Astrocyte of the spinal cord (primary cell): ENCODE data around the gene EIF4EBP3.
A peak's percentile ranks its signal among the peaks of the same experiment; 100 is the strongest.

Experiments
- DNase-seq: peaks from one replicate; pipeline ENCODE4 v3.0.0; 2011; ENCODE audit warnings: low read depth, low spot score
- H3K4me3 ChIP-seq: 2 replicates; pipeline ENCODE4 v1.5.1; 2011; ENCODE audit warnings: low read depth, mild to moderate bottlenecking, low read length, moderate library complexity
- CTCF ChIP-seq: IDR thresholded peaks from 2 replicates; pipeline ENCODE4 v1.5.1; 2012; ENCODE audit warnings: low read depth, mild to moderate bottlenecking, low read length, inconsistent platforms
- in situ Hi-C: cut with HindIII; loops from 2 replicates; pipeline ENCODE4 v1.10.0; 2017; ENCODE audit warnings: low sequenced_read_pairs

EIF4EBP3 gene

DNA sequence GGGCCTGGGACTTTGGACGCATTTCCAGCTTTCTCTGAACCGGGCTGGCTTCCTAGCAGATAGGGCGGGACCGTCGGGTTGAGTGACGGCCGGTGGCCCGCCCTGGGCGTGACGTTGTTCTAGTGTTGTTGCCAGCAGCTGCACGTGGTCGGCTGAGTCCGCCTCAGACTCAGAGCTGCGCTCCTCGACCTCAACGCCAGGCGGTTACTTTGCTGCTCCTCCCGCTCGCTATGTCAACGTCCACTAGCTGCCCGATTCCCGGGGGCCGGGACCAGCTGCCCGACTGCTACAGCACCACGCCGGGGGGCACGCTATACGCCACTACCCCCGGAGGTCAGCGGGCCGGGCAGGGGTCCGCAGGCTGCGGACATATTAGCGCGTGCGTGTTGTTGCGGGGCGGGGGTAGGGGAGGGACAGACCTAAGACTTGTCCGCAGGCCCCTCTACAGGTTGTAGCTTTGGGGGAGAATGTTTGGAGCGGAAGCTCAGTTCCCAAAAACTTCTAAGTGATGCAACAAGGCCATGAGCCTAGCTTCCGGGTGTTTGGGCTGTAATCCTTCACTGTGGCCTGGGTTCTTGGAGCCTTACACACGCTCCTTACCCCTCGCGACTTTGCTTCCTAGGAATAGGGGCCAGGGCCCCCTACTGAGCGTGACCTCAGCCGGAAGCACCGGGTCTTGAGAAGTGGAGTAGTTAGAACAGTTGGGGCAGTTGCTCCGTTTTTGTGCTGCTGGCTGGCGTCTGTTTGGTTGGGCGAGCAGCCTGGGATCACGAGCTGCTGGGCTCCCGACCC is at the start of gene EIF4EBP3:
EIF4EBP3 (plus strand) TSS at position 155 of the 792 bp plus-strand sequence; CDS start at position 231, 76 bp downstream.
- TF ChIP-seq CTCF = peak; percentile 51
- peak within 1 kb of the TSS; percentile 36 for H3K4me3 ChIP-seq
- peak; percentile 95 for DNase-seq
- in situ Hi-C loops = no loop called here

DNA sequence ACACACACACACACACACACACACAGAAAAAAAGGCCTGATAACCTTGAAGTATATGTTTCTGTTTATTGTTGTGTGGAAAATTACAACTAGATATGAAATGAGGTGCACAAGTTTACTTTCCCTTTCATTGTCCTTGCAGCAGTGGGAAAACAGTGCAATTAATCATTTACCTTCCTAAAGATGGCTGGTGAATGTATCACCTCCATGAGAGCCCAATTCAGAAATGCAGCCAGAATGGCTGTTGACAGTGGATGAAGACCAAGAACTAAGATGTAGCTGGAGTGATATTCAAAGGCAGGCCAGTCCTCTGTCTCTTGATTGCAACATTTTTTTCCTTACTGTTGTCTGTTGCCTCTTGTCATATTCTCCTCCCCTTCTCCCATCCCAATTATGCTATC is 49.6 kb upstream of the EIF4EBP3 start:
- no peak for DNase-seq
- no peak for TF ChIP-seq CTCF
- H3K4me3 ChIP-seq = no peak overlapping the region
- in situ Hi-C loops = no loop called here

DNA sequence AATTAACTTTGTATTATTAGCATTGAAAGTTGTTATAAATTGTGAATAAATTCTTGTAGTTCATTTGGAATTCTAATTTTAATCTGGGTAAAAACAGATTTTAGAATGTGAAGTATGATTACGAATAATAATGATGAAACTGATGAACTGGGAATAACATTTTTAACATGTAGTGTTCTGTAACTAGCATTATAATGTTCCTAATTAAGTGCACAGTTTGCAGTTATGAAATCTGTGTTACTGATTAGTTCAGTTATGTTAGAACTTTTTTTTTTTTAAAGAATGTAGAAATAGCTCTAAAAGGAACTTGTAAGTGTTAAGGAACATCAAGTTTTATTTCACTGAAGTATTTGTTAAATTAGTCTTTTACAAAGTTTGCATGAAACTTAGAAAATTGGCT is 48.9 kb upstream of the EIF4EBP3 start:
- DNase-seq = no peak
- H3K4me3 ChIP-seq = no peak overlapping the region
- in situ Hi-C loops = no loop called here
- TF ChIP-seq CTCF = no peak

GRCh38 chr5:140502834-140503233 is 44.6 kb upstream of the EIF4EBP3 start:
- in situ Hi-C loops = no loop called here
- no peak for TF ChIP-seq CTCF
- DNase-seq = no peak
- H3K4me3 ChIP-seq = no peak overlapping the region

GRCh38 chr5:140509898-140510297 is 37.6 kb upstream of the EIF4EBP3 start:
- no peak for DNase-seq
- no peak overlapping the region for H3K4me3 ChIP-seq
- no peak for TF ChIP-seq CTCF
- in situ Hi-C loops = no loop called here

DNA sequence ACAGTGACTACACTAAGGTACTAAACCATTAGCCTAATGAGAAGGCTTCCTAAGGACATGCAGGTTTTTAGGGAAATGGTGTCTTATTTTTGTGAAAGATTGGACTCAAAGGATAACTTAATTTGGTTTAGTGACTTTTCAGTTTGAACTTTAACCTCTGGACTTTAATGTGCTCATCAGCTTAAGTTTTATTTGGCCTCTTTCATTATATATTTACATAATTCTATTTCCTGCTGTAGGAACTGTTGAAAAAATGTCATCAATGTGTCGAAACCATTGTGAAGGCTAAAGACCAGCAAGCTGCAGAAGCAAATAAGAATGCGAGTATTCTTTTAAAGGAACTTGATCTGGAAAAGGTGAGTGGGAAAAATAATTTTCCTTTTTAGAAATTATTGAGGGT is 34.3 kb upstream of the EIF4EBP3 start:
- in situ Hi-C loops = no loop called here
- TF ChIP-seq CTCF = no peak
- DNase-seq = no peak
- H3K4me3 ChIP-seq = no peak overlapping the region
